Smooth muscle cell (in vitro differentiated cells): ENCODE measurements around the gene ACSL5. TPM values are rescaled to one million over a fixed set of nuclear protein-coding genes. Genes with fewer than 3 reads are reported as not detected.
A peak's percentile ranks its signal among the peaks of the same experiment; 100 is the strongest.

Experiments
- DNase-seq: peaks from one replicate; lab custom pipeline; 2025; ENCODE audit not compliant: unreplicated experiment; lab: John Stamatoyannopoulos, UW
- H2AFZ ChIP-seq: fragments of 200-600 bp; sonication (generic); 2 replicates; pipeline ENCODE4 v1.6.0; 2016; ENCODE audit warnings: antibody characterized with exemption, low read depth, mild to moderate bottlenecking
- H3F3A ChIP-seq: fragments of 200-600 bp; sonication (generic); 2 replicates; pipeline ENCODE4 v1.6.0; 2017; ENCODE audit warnings: antibody characterized with exemption, low read depth
- H3K27ac ChIP-seq: fragments of 200-600 bp; sonication (generic); 2 replicates; pipeline ENCODE4 v1.5.1; 2016; ENCODE audit warnings: low read depth, mild to moderate bottlenecking
- H3K27me3 ChIP-seq: fragments of 200-600 bp; sonication (generic); 2 replicates; pipeline ENCODE4 v1.6.1; 2016; ENCODE audit warnings: low read depth, mild to moderate bottlenecking
- H3K36me3 ChIP-seq: fragments of 200-600 bp; sonication (generic); 2 replicates; pipeline ENCODE4 v1.5.1; 2016; ENCODE audit warnings: low read depth
- H3K4me1 ChIP-seq: fragments of 200-600 bp; sonication (generic); 2 replicates; pipeline ENCODE4 v1.5.1; 2016; ENCODE audit warnings: low read depth
- H3K4me2 ChIP-seq: fragments of 200-600 bp; sonication (generic); 2 replicates; pipeline ENCODE4 v1.6.0; 2016; ENCODE audit warnings: mild to moderate bottlenecking
- H3K4me3 ChIP-seq: fragments of 200-600 bp; sonication (generic); 2 replicates; pipeline ENCODE4 v1.5.1; 2016; ENCODE audit warnings: mild to moderate bottlenecking
- H3K79me2 ChIP-seq: fragments of 200-600 bp; sonication (generic); 2 replicates; pipeline ENCODE4 v1.6.0; 2016; ENCODE audit warnings: low read depth, mild to moderate bottlenecking
- H3K9ac ChIP-seq: fragments of 200-600 bp; sonication (generic); 2 replicates; pipeline ENCODE4 v1.6.0; 2016; ENCODE audit warnings: low read depth
- H3K9me3 ChIP-seq: fragments of 200-600 bp; sonication (generic); replicated peaks from 2 replicates; pipeline ENCODE4 v1.5.1; 2016; ENCODE audit warnings: low read depth
- H4K20me1 ChIP-seq: fragments of 200-600 bp; sonication (generic); 2 replicates; pipeline ENCODE4 v1.6.0; 2016; ENCODE audit warnings: low read depth
- CTCF ChIP-seq: fragments of 200-600 bp; sonication (generic); IDR thresholded peaks from 2 replicates; pipeline ENCODE4 v1.5.1; 2017; ENCODE audit warnings: borderline replicate concordance, mild to moderate bottlenecking, antibody characterized with exemption; ENCODE audit not compliant: insufficient read depth, poor library complexity, severe bottlenecking
- WGBS: methylation state at CpG from one replicate; pipeline ENCODE4 v1.1.7; 2016; ENCODE audit warnings: low lambda C conversion rate; 5-methylcytosine and 5-hydroxymethylcytosine counted together
- polyA plus RNA-seq: library from polyadenylated mRNA; unstranded; fragments of >200 nt; fragmentation: Nextera tagmentation; extraction: Ambion mirVana; gene quantifications from 2 replicates; pipeline ENCODE4 v1.2.1, GENCODE V29; 2016
- total RNA-seq: library from RNA; depleted of rRNA; stranded (reverse); fragments of >200 nt; gene quantifications from 2 replicates; pipeline ENCODE4 v1.2.3, GENCODE V29; 2014

ACSL5 gene
- total and polyA plus RNA-seq, 2 experiments from 2014 or later: 0.61 TPM; not detected in 1

GRCh38 chr10:112467541-112468075, 93.7 kb downstream of the ACSL5 start:
- no peak overlapping the region for H3K27ac ChIP-seq
- no peaks in the 10 kb centered on the region for H3K9me3 ChIP-seq
- H3K4me2 ChIP-seq: no peak overlapping the region
- no peak overlapping the region for H2AFZ ChIP-seq
- H3F3A ChIP-seq: no peaks in the 10 kb centered on the region
- no peaks in the 10 kb centered on the region for H3K79me2 ChIP-seq
- H3K4me1 ChIP-seq: no peaks in the 10 kb centered on the region
- peaks cover 12% of the 10 kb centered on the region for H3K36me3 ChIP-seq
- H3K9ac ChIP-seq: no peak overlapping the region
- no peaks in the 10 kb centered on the region for H3K27me3 ChIP-seq
- TF ChIP-seq CTCF: no peak
- 95% methylated on average over 1 of the region's 1 CpG for WGBS
- H4K20me1 ChIP-seq: peaks cover 28% of the 10 kb centered on the region
- no peak overlapping the region for H3K4me3 ChIP-seq
- DNase-seq: no peak

DNA sequence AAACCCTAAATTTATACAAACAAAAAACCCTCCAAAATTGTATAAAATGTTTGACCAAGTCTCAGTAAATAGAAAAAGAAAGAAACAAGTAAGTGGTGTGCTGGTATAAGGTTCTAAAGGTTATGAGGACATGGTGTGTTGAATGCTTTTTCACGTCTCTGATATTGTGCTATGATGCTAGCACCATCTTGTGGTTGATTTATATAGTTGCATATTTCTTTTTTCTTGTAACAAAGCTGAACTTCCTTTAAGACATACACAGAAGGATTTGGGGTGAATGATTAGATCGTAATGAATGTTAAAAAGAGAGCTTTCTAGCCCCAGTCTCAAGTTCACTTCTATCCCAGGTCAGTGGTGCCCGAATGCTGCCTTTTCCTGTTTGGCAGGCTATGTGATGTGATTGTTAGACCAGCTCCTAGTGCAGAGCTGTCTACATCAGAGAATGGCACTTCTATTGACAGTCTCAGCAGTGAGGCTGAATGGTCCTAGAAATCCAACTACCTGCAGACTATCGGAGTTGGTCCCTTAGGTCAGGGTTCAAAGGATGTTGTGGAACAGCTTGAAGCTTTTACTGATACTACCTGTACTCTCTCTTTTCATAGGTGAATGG, 98.1 kb downstream of the ACSL5 start:
- Histone ChIP-seq H3K4me3 (no peak overlapping the region), H3K36me3 (no peaks in the 10 kb centered on the region), H3K9ac (no peak overlapping the region), H3K9me3 (no peaks in the 10 kb centered on the region), H3K79me2 (no peaks in the 10 kb centered on the region), H3K4me1 (no peaks in the 10 kb centered on the region), H3F3A (no peaks in the 10 kb centered on the region), H3K4me2 (no peak overlapping the region), H3K27ac (no peak overlapping the region), H2AFZ (no peak overlapping the region), H4K20me1 (peaks cover 42% of the 10 kb centered on the region), H3K27me3 (no peaks in the 10 kb centered on the region)
- TF ChIP-seq CTCF: peak; percentile 54
- no peak for DNase-seq
- WGBS: 42% methylated on average over 4 of the region's 4 CpGs

- Histone ChIP-seq H3K79me2 (peaks cover under 1% of the 10 kb centered on the region), H3K9ac (no peak overlapping the region), H2AFZ (no peak overlapping the region), H3F3A (no peaks in the 10 kb centered on the region), H3K36me3 (no peaks in the 10 kb centered on the region), H3K4me1 (no peaks in the 10 kb centered on the region), H3K4me2 (no peak overlapping the region), H3K27ac (no peak overlapping the region), H3K27me3 (no peaks in the 10 kb centered on the region), H3K4me3 (no peak overlapping the region), H4K20me1 (peaks cover 31% of the 10 kb centered on the region), H3K9me3 (no peaks in the 10 kb centered on the region)
- 91% methylated on average over 3 of the region's 3 CpGs for WGBS
- TF ChIP-seq CTCF: peak; percentile 53
- no peak for DNase-seq
Observed at GRCh38 chr10:112475575-112476218, 101.8 kb downstream of the ACSL5 start.

Other genes starting within 250 kb of the ACSL5 start
- 11.7 and 14.4 TPM in 2 replicates for gene GPAM, start 190.4 kb upstream of the ACSL5 start, total RNA-seq
- gene GPAM, start 190.4 kb upstream of the ACSL5 start, polyA plus RNA-seq: 3.9 and 5.1 TPM in 2 replicates
- not detected in 2 replicates for gene TECTB, start 90.7 kb upstream of the ACSL5 start, total RNA-seq
- not detected in 2 replicates for gene TECTB, start 90.7 kb upstream of the ACSL5 start, polyA plus RNA-seq
- 19.2 and 19.4 TPM in 2 replicates for gene ZDHHC6, start 72.8 kb downstream of the ACSL5 start, total RNA-seq
- 19.7 and 24.5 TPM in 2 replicates for gene ZDHHC6, start 72.8 kb downstream of the ACSL5 start, polyA plus RNA-seq
- gene VTI1A, start 73.1 kb downstream of the ACSL5 start, total RNA-seq: 21.8 and 30.3 TPM in 2 replicates
- gene VTI1A, start 73.1 kb downstream of the ACSL5 start, polyA plus RNA-seq: 11.9 and 14.0 TPM in 2 replicates